IMR-90 (cell line): ENCODE data around the gene EHF. TPM values are rescaled to one million over a fixed set of nuclear protein-coding genes. Genes with fewer than 3 reads are reported as not detected.

ENCODE experiments used
- ATAC-seq: fragments of 200-7000 bp; cut with Tn5 transposase; 2 replicates; pipeline ENCODE4 v1.9.1; 2020; ENCODE audit warnings: low read depth, mild to moderate bottlenecking, moderate library complexity
- BruUV-seq: library from RNA; stranded (reverse); fragments of 400-500 nt; replicated peaks from 2 replicates; lab custom pipeline; 2021; lab: Mats Ljungman, UMichigan
- CTCF ChIA-PET: fragments of 300-600 bp; formaldehyde crosslinking; extraction: SDS; loops from one replicate; lab custom pipeline; 2021; ENCODE audit warnings: antibody characterized with exemption; lab: Yijun Ruan, JAX
- POLR2A ChIA-PET: fragments of 300-600 bp; sonication (Branson Sonifier 250); formaldehyde crosslinking; loops from one replicate; lab custom pipeline; 2022; ENCODE audit warnings: antibody characterized with exemption; ENCODE audit not compliant: unreplicated experiment; lab: Charles Lee
- DNase-seq: peaks from one replicate; pipeline ENCODE4 v3.0.0; 2013
- H2AFZ ChIP-seq: replicated peaks from 2 replicates; pipeline ENCODE3; 2013; ENCODE audit warnings: low read length, mild to moderate bottlenecking; ENCODE audit not compliant: poor library complexity
- H2AK5ac ChIP-seq: 2 replicates; pipeline ENCODE4 v1.6.1; 2013; ENCODE audit warnings: low read depth, low read length, inconsistent platforms
- H2AK9ac ChIP-seq: replicated peaks from 2 replicates; pipeline ENCODE3; 2013; ENCODE audit warnings: mild to moderate bottlenecking, low read depth, low read length, moderate library complexity; ENCODE audit not compliant: poor library complexity
- H2BK120ac ChIP-seq: 2 replicates; pipeline ENCODE4 v1.6.1; 2013; ENCODE audit warnings: low read depth, low read length, inconsistent platforms
- H2BK15ac ChIP-seq: 3 replicates; pipeline ENCODE4 v1.6.1; 2013; ENCODE audit warnings: low read depth, low read length, inconsistent platforms
- H2BK20ac ChIP-seq: 2 replicates; pipeline ENCODE4 v1.6.1; 2013; ENCODE audit warnings: low read depth, mild to moderate bottlenecking, inconsistent platforms, low read length, moderate library complexity
- H2BK5ac ChIP-seq: 2 replicates; pipeline ENCODE4 v1.6.1; 2013; ENCODE audit warnings: mild to moderate bottlenecking, low read depth, low read length, inconsistent platforms; ENCODE audit not compliant: poor library complexity, severe bottlenecking
- H3K14ac ChIP-seq: replicated peaks from 2 replicates; pipeline ENCODE4 v1.6.1; 2013; ENCODE audit warnings: low read depth, low read length, inconsistent platforms
- H3K18ac ChIP-seq: 2 replicates; pipeline ENCODE4 v1.6.1; 2013; ENCODE audit warnings: low read depth, low read length, control low read depth
- H3K23ac ChIP-seq: 2 replicates; pipeline ENCODE4 v1.6.1; 2013; ENCODE audit warnings: low read depth, low read length, inconsistent platforms
- H3K27ac ChIP-seq: 2 replicates; pipeline ENCODE4 v1.5.1; 2013; ENCODE audit warnings: mild to moderate bottlenecking, control low read depth, low read length; ENCODE audit not compliant: insufficient read depth
- H3K27me3 ChIP-seq: 2 replicates; pipeline ENCODE4 v1.6.1; 2013; ENCODE audit warnings: low read length; ENCODE audit not compliant: control insufficient read depth, insufficient read depth
- H3K36me3 ChIP-seq: 2 replicates; pipeline ENCODE4 v1.6.1; 2013; ENCODE audit warnings: low read length, mixed read lengths; ENCODE audit not compliant: control insufficient read depth, insufficient read depth
- H3K4ac ChIP-seq: 2 replicates; pipeline ENCODE4 v1.6.1; 2013; ENCODE audit warnings: low read depth, low read length, inconsistent platforms
- H3K4me1 ChIP-seq: 2 replicates; pipeline ENCODE4 v1.6.1; 2013; ENCODE audit warnings: low read length, mixed read lengths; ENCODE audit not compliant: control insufficient read depth, insufficient read depth
- H3K4me2 ChIP-seq: 2 replicates; pipeline ENCODE4 v1.6.1; 2013; ENCODE audit warnings: low read depth, mild to moderate bottlenecking, control low read depth, low read length, moderate library complexity
- H3K4me3 ChIP-seq: 2 replicates; pipeline ENCODE4 v1.5.1; 2013; ENCODE audit warnings: low read depth, mild to moderate bottlenecking, control low read depth, low read length, moderate library complexity; ENCODE audit not compliant: insufficient read depth
- H3K56ac ChIP-seq: 2 replicates; pipeline ENCODE4 v1.6.1; 2013; ENCODE audit warnings: low read length, inconsistent platforms; ENCODE audit not compliant: insufficient read depth; ENCODE audit errors: extremely low read depth
- H3K79me1 ChIP-seq, 2 experiments: 2 replicates each; pipeline ENCODE4 v1.6.1; 2013; ENCODE audit warnings: low read length in 2 of 2, inconsistent platforms in 1 of 2, low read depth in 1 of 2
- H3K9ac ChIP-seq: 2 replicates; pipeline ENCODE4 v1.6.1; 2013; ENCODE audit warnings: low read depth, low read length, control low read depth
- H3K9me1 ChIP-seq: 2 replicates; pipeline ENCODE4 v1.6.1; 2013; ENCODE audit warnings: low read length, inconsistent platforms; ENCODE audit not compliant: insufficient read depth
- H3K9me3 ChIP-seq: 2 replicates; pipeline ENCODE4 v1.6.1; 2013; ENCODE audit warnings: low read length; ENCODE audit not compliant: control insufficient read depth, insufficient read depth
- H4K20me1 ChIP-seq: 2 replicates; pipeline ENCODE4 v1.6.1; 2013; ENCODE audit warnings: low read length, inconsistent platforms; ENCODE audit not compliant: insufficient read depth
- H4K5ac ChIP-seq: 2 replicates; pipeline ENCODE4 v1.6.1; 2013; ENCODE audit warnings: mild to moderate bottlenecking, low read depth, low read length, control low read depth
- H4K8ac ChIP-seq, 2 experiments: 2 replicates each; pipeline ENCODE4 v1.6.1; 2013; ENCODE audit warnings: low read depth in 2 of 2, low read length in 2 of 2, control low read depth in 1 of 2, inconsistent platforms in 1 of 2
- H4K91ac ChIP-seq: 2 replicates; pipeline ENCODE4 v1.6.1; 2013; ENCODE audit warnings: low read depth, low read length, inconsistent platforms; ENCODE audit not compliant: insufficient read depth
- BHLHE40 ChIP-seq: fragments of 150-350 bp; IDR thresholded peaks from 2 replicates; pipeline ENCODE4 v1.6.1; 2016; ENCODE audit warnings: mild to moderate bottlenecking, low read depth, low read length
- CEBPB ChIP-seq: IDR thresholded peaks from 2 replicates; pipeline ENCODE4 v1.6.1; 2012; ENCODE audit warnings: low read depth, low read length, improper control_type of control experiment
- CHD1 ChIP-seq: IDR thresholded peaks from 2 replicates; pipeline ENCODE4 v1.6.1; 2012; ENCODE audit warnings: low read depth, low read length, improper control_type of control experiment
- FOS ChIP-seq: fragments of 150-350 bp; IDR thresholded peaks from 2 replicates; pipeline ENCODE4 v1.6.1; 2016; ENCODE audit warnings: low read depth, low read length
- MAFK ChIP-seq: IDR thresholded peaks from 2 replicates; pipeline ENCODE4 v1.6.1; 2012; ENCODE audit warnings: low read depth, low read length, improper control_type of control experiment
- MAZ ChIP-seq: IDR thresholded peaks from 2 replicates; pipeline ENCODE4 v1.6.1; 2012; ENCODE audit warnings: low read depth, mild to moderate bottlenecking, low read length, improper control_type of control experiment, moderate library complexity, borderline replicate concordance
- MXI1 ChIP-seq: IDR thresholded peaks from 2 replicates; pipeline ENCODE4 v1.6.1; 2012; ENCODE audit warnings: low read depth, mild to moderate bottlenecking, low read length, moderate library complexity, borderline replicate concordance
- NFE2L2 ChIP-seq: fragments of 150-350 bp; IDR thresholded peaks from 2 replicates; pipeline ENCODE4 v1.6.1; 2016; ENCODE audit warnings: low read depth, mild to moderate bottlenecking, low read length
- POLR2A ChIP-seq: IDR thresholded peaks from 2 replicates; pipeline ENCODE4 v1.6.1; 2012; ENCODE audit warnings: mild to moderate bottlenecking, low read depth, low read length
- RAD21 ChIP-seq: IDR thresholded peaks from 2 replicates; pipeline ENCODE4 v1.6.1; 2012; ENCODE audit warnings: low read length, improper control_type of control experiment
- RCOR1 ChIP-seq: IDR thresholded peaks from 2 replicates; pipeline ENCODE4 v1.6.1; 2012; ENCODE audit warnings: mild to moderate bottlenecking, low read length, improper control_type of control experiment; ENCODE audit not compliant: insufficient replicate concordance
- RFX5 ChIP-seq: IDR thresholded peaks from 2 replicates; pipeline ENCODE4 v1.8.0; 2012; ENCODE audit warnings: low read depth, mild to moderate bottlenecking, low read length, moderate library complexity
- SMC3 ChIP-seq: fragments of 150-350 bp; IDR thresholded peaks from 2 replicates; pipeline ENCODE4 v1.6.1; 2016; ENCODE audit warnings: low read depth, mild to moderate bottlenecking, antibody characterized with exemption, low read length, moderate library complexity
- WGBS, 2 experiments: methylation state at CpG; one replicate each; pipeline versions ENCODE4 v1.1.5 to v1.1.7; 2013; ENCODE audit warnings: missing lambda C conversion rate in 2 of 2; ENCODE audit not compliant: insufficient read length in 1 of 2; ENCODE audit errors: extremely low coverage in 2 of 2; 5-methylcytosine and 5-hydroxymethylcytosine counted together
- dilution Hi-C: fragments of 300-500 bp; cut with HindIII; formaldehyde crosslinking; loops from one replicate; pipeline ENCODE4 v1.14.3; 2018; ENCODE audit warnings: low sequenced_read_pairs; ENCODE audit not compliant: unreplicated experiment
- in situ Hi-C: fragments of 300-500 bp; cut with MboI; formaldehyde crosslinking; loops from 3 replicates; pipeline ENCODE4 v1.14.3; 2019; ENCODE audit warnings: low sequenced_read_pairs, inconsistent platforms, mixed read lengths
- intact Hi-C: fragments of 100-400 bp; cut with micrococcal nuclease; formaldehyde crosslinking; loops from 2 replicates; pipeline ENCODE4 v1.10.0; 2022
- polyA plus RNA-seq, 3 experiments: library from polyadenylated mRNA; depleted of rRNA; stranded (reverse); fragments of >200 nt; gene quantifications; 2 replicates each; pipeline ENCODE4 v1.2.3, GENCODE V29; 2012; ENCODE audit warnings: low replicate concordance in 1 of 3
- total RNA-seq: library from RNA; depleted of rRNA; stranded (reverse); fragments of >200 nt; gene quantifications from 2 replicates; pipeline ENCODE4 v1.2.3, GENCODE V29; 2012
- TF ChIP-seq, protein P1 (sequence below): conservative IDR thresholded peaks from 2 replicates; pipeline ENCODE4 v1.5.1; 2012; ENCODE audit warnings: mild to moderate bottlenecking, low read depth, low read length, improper control_type of control experiment
- TF ChIP-seq, protein P2 (sequence below): fragments of 150-350 bp; IDR thresholded peaks from 2 replicates; pipeline ENCODE4 v1.6.1; 2016; ENCODE audit warnings: low read depth, mild to moderate bottlenecking, low read length, moderate library complexity, borderline replicate concordance
- TF ChIP-seq, protein P3 (sequence below): fragments of 150-350 bp; IDR thresholded peaks from 2 replicates; pipeline ENCODE4 v1.6.1; 2017; ENCODE audit warnings: mild to moderate bottlenecking, antibody characterized with exemption, low read length, low read depth

EHF gene
- total and polyA plus RNA-seq, 2 of the 4 experiments (the other 2 are of a cell fraction) = under 0.01 TPM; not detected in 1

DNA sequence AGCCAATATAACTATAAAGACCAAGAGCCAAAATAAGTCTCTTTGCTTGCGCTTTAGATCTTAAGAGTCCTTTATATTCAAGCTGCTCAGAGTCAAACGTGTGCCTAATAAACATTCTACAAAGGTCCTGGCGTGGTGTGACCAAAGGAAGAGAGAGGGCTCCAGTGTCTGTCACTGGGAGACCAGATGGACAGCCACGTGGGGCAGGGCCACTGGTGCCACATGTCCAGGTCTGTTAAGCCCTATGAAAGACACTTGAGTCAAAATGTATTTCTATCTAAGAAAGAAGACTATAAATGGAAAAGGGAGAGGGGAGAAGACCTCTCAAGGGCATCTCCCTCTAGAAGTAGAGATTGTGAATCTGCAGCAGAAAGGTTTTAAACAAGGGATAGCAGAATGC lies 32.2 kb upstream of the EHF start:
- H3K18ac ChIP-seq = no peak overlapping the region
- no peaks in the 10 kb centered on the region for H3K9me1 ChIP-seq
- H3K9ac ChIP-seq = no peak overlapping the region
- no peak overlapping the region for H3K4me3 ChIP-seq
- H2AFZ ChIP-seq = no peak overlapping the region
- H4K20me1 ChIP-seq = no peaks in the 10 kb centered on the region
- POLR2A ChIA-PET = no interaction called here
- no peak overlapping the region for H4K5ac ChIP-seq
- no TSS peak for BruUV-seq
- H2BK5ac ChIP-seq = no peak overlapping the region
- CTCF ChIA-PET = interaction anchor here (0.6 kb wide), 2 partner anchors 86 to 106 kb away, joined by 5 to 8 read pairs; no protein-coding TSS in a partner anchor
- peak overlapping the region; percentile 20; the same call in 1 of the 2 replicates for H2BK120ac ChIP-seq
- intact Hi-C loops = loop anchor here (10.0 kb wide), 2 partner anchors 406 to 556 kb away; no protein-coding TSS in a partner anchor
- TF ChIP-seq MXI1 (no peak), NFE2L2 (no peak), FOS (no peak), POLR2A (no peak), RAD21 (no peak), RCOR1 (no peak), MAFK (no peak), CEBPB (no peak), CHD1 (no peak), RFX5 (no peak), MAZ (no peak), BHLHE40 (no peak), SMC3 (no peak)
- TF ChIP-seq, protein P1, sequence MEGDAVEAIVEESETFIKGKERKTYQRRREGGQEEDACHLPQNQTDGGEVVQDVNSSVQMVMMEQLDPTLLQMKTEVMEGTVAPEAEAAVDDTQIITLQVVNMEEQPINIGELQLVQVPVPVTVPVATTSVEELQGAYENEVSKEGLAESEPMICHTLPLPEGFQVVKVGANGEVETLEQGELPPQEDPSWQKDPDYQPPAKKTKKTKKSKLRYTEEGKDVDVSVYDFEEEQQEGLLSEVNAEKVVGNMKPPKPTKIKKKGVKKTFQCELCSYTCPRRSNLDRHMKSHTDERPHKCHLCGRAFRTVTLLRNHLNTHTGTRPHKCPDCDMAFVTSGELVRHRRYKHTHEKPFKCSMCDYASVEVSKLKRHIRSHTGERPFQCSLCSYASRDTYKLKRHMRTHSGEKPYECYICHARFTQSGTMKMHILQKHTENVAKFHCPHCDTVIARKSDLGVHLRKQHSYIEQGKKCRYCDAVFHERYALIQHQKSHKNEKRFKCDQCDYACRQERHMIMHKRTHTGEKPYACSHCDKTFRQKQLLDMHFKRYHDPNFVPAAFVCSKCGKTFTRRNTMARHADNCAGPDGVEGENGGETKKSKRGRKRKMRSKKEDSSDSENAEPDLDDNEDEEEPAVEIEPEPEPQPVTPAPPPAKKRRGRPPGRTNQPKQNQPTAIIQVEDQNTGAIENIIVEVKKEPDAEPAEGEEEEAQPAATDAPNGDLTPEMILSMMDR = no peak
- TF ChIP-seq, protein P2, sequence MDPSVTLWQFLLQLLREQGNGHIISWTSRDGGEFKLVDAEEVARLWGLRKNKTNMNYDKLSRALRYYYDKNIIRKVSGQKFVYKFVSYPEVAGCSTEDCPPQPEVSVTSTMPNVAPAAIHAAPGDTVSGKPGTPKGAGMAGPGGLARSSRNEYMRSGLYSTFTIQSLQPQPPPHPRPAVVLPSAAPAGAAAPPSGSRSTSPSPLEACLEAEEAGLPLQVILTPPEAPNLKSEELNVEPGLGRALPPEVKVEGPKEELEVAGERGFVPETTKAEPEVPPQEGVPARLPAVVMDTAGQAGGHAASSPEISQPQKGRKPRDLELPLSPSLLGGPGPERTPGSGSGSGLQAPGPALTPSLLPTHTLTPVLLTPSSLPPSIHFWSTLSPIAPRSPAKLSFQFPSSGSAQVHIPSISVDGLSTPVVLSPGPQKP = no peak
- TF ChIP-seq, protein P3, sequence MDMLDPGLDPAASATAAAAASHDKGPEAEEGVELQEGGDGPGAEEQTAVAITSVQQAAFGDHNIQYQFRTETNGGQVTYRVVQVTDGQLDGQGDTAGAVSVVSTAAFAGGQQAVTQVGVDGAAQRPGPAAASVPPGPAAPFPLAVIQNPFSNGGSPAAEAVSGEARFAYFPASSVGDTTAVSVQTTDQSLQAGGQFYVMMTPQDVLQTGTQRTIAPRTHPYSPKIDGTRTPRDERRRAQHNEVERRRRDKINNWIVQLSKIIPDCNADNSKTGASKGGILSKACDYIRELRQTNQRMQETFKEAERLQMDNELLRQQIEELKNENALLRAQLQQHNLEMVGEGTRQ = no peak
- no peaks in the 10 kb centered on the region for H3K36me3 ChIP-seq
- no peak overlapping the region for H2AK9ac ChIP-seq
- dilution Hi-C loops = no loop called here
- no peak overlapping the region for H3K56ac ChIP-seq
- H3K27ac ChIP-seq = no peak overlapping the region
- WGBS, 2 experiments = no CpG with 5 or more reads among the region's 4 CpGs
- peak overlapping the region; percentile 59; the same call in 1 of the 3 replicates for H2BK15ac ChIP-seq
- in situ Hi-C loops = loop anchor here (5.0 to 25.0 kb wide), 3 partner anchors 304 to 824 kb away; no protein-coding TSS in a partner anchor
- no peak overlapping the region for H3K4me2 ChIP-seq
- H4K91ac ChIP-seq = no peak overlapping the region
- H2BK20ac ChIP-seq = peak overlapping the region; percentile 46; the same call in 1 of the 2 replicates
- peak overlapping the region; percentile 44; the same call in 1 of the 2 replicates for H3K4ac ChIP-seq
- ATAC-seq (no peak), DNase-seq (no peak)
- H3K23ac ChIP-seq = no peak overlapping the region
- H3K14ac ChIP-seq = no peak overlapping the region
- H2AK5ac ChIP-seq = no peak overlapping the region
- no peaks in the 10 kb centered on the region for H3K9me3 ChIP-seq
- no peaks in the 10 kb centered on the region for H3K79me1 ChIP-seq
- H4K8ac ChIP-seq = peak overlapping the region in 1 of 2 experiments; percentile 9; a peak in 1 of 4 replicates
- no peaks in the 10 kb centered on the region for H3K27me3 ChIP-seq
- peaks cover 4% of the 10 kb centered on the region for H3K4me1 ChIP-seq
